ENCODE measurements around the gene NECAB2.

NECAB2 gene

DNA sequence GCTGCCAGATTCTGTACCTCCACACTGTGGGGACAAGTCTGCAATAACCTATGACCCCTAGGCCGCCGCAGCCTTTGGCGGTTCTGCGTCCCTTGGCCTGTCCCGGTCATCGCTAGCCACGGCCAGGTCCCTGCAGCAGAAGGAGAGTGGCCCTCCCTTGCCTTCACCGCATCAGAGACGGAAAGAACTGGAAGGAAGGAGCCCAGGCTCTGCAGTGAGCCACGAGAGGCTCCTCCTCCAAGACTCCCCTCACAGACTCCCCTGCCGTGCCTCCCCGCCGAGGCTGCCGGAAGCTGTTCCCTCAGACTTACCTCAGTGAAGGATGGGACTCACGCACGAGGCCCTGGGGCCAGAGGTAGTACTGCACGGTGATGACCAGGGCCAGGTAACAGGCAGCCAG lies 63.5 kb downstream of the NECAB2 start:
- H3K4me3 ChIP-seq (ENCODE audit: low read depth, low read length) = no peak overlapping the region
- TF ChIP-seq CTCF (IDR thresholded peaks at IDR 0.05; ENCODE audit: low read depth, low read length, missing control alignments) = no peak
- no peak for DNase-seq (ENCODE audit: low read depth)

- no peak overlapping the region for H3K4me3 ChIP-seq (ENCODE audit: low read depth, low read length)
- no peak for TF ChIP-seq CTCF (IDR thresholded peaks at IDR 0.05; ENCODE audit: low read depth, low read length, missing control alignments)
- no peak for DNase-seq (ENCODE audit: low read depth)
Observed at GRCh38 chr16:84032458-84033178, 64.6 kb downstream of the NECAB2 start.

DNA sequence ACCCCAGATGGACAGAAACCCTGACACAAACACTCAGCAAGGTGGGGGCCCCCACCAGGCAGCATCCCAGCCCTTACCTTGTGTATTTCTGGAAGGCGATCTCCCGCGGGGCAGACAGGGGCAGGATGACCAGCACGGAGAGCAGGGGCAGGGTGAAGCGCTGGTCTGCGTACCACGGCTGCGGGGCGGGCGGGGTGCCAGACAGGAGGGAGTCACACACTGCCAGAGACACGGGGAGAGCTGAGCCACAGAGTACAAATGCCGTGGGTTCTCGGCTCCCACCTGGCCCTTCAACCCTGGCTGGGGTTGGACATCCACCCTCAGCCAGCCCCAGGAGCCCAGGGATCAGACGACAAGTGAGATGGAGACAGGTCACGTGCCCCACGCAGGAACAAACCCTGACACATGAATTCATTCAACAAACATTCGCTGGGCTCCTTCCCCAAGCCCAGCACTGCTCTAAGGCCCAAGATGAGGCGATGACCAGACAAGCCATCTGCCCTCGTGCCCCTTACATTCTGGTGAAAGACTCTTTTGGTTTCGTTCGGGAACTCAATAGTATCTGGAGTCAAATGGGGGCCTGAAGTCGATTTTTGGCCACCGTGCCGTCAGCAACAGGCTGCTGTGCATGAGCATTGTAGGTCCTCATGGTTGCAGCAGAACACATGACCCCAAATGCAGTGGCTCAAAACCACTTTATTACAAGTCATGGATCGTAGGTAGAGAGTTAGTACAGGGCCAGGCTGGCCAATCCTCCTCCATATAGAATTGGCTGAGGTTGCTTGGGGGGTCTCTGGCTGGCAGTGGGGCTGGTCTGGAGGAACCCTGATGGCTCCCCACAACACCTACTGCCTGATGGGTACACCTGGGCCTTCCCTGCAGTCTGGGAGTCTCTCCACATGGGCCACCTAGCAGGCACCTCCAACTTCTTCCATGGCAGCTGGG lies 65.5 kb downstream of the NECAB2 start:
- DNase-seq (ENCODE audit: low read depth) = no peak
- TF ChIP-seq CTCF (IDR thresholded peaks at IDR 0.05; ENCODE audit: low read depth, low read length, missing control alignments) = no peak

GRCh38 chr16:84034516-84034915 lies 66.5 kb downstream of the NECAB2 start:
- no peak for DNase-seq (ENCODE audit: low read depth)
- H3K4me3 ChIP-seq (ENCODE audit: low read depth, low read length) = no peak overlapping the region
- TF ChIP-seq CTCF (IDR thresholded peaks at IDR 0.05; ENCODE audit: low read depth, low read length, missing control alignments) = no peak

More for the DNA sequence above, 65.5 kb downstream of the NECAB2 start:
- no peak overlapping the region for H3K4me3 ChIP-seq (ENCODE audit: low read depth, low read length)

- no peak for TF ChIP-seq CTCF (IDR thresholded peaks at IDR 0.05; ENCODE audit: low read depth, low read length, missing control alignments)
- no peak for DNase-seq (ENCODE audit: low read depth)
- no peak overlapping the region for H3K4me3 ChIP-seq (ENCODE audit: low read depth, low read length)
Observed at GRCh38 chr16:84036131-84036530, 68.1 kb downstream of the NECAB2 start.

GRCh38 chr16:84036982-84037425 lies 69.0 kb downstream of the NECAB2 start:
- no peak for TF ChIP-seq CTCF (IDR thresholded peaks at IDR 0.05; ENCODE audit: low read depth, low read length, missing control alignments)

More at GRCh38 chr16:84036982-84037425, 69.0 kb downstream of the NECAB2 start:
- no peak overlapping the region for H3K4me3 ChIP-seq (ENCODE audit: low read depth, low read length)
- no peak for DNase-seq (ENCODE audit: low read depth)
